ENCODE results near the gene TSPAN9.

Gene TSPAN9

DNA sequence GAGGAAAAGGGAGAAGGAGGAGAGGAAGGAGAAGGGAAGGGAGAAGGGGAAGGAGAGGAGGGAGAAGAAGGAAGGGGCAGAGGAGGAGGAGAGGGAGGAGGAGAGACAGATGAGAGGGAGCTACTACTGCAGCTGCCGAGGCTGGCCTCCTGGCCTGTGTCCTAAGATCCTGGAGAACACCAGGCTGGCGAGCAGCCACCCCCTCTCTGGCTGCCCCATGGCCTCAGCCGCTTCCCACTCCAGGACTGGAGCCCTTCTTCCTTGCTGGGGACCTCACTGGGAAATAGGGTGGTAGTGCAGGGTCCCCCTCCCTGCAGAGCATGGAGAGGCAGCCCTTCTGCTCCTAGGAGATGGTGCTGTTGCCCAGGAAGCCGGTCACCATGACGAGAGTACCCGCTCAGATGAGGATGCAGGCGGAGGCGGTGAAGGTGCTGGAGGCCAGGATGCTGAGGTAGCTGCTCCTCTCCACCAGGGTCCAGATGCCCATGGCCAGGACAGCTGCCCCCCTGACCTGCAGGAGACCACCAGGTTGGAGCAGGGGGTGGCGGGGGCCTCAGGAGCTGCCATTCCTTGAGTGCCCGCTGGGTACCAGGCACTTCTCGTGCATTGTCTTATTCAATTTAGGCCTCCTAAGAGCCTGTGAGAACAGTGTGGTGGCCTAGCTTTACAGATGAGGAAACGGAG lies 246.0 kb downstream of the TSPAN9 start:
- no peak for DNase-seq

DNA sequence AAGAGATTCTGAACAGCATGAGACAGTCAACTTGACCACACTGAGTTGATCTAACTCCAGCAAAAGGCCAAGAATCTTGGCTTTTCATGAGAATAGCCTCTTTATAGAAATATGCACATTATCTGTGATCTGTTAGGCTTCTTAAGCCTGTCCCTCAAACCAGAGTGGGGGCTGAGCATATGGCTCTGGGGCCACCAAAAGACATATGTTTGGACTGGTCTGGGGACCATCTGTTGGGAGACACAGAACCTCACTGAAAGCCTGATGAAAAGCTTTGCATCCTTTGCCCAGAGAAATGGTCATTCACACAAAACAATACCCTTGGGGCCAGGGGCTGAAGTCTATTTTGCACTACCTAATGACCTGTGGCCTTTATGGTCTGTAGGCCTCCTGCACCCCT lies 248.6 kb downstream of the TSPAN9 start:
- DNase-seq: no peak

GRCh38 chr12:3326156-3326849 lies 249.1 kb downstream of the TSPAN9 start:
- no peak for DNase-seq

DNA sequence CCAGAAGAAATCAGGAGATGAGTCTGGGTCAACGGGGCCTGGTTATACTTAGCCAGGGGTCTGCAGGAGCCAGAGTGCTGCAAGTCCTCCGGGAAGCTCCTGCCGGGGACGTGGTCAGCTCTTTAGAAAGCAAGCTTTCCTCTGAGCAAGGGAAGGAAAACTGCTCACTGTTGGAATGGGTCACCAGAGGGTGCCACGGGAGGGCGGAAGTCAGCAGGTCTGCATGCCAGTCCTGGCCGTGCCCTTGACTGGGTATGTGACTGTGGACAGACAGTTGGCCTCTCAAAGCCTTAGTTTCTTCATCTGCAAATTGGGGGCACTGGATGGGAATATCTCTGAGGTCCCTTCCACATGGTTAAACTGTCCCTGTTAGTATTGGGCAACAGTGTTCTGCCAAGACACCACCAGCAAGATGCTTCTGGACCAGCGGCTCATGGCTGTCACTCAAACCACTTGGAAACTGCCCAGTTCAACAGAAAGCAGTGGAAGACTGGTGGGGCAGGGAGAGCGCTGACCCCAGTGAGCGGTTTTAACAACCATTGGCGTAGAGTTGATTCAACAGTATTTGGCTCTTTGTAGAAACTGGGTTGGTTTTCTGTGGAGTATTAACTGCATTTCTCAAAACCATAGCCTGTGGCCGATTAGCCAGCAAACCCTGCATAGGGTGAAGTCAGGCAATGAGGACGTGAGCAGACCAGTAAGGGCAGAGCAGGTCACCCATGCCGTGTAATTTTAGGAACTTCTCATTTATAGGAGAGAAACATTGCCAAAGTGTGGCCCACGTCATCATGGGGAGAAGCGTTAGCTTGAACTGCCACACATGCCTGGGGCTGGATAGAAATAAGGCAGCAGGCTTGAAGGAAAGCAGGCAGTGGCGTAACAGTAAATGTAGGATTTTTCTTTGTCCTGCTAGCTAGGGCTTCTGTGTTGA lies 249.9 kb downstream of the TSPAN9 start:
- DNase-seq: no peak

- DNase-seq: no peak
These were observed 250.9 kb downstream of the TSPAN9 start for GRCh38 chr12:3328081-3328480.

- DNase-seq: no peak
These were observed 251.4 kb downstream of the TSPAN9 start for GRCh38 chr12:3328571-3328970.

- no peak for DNase-seq
These were observed 252.2 kb downstream of the TSPAN9 start for GRCh38 chr12:3329361-3329760.

DNA sequence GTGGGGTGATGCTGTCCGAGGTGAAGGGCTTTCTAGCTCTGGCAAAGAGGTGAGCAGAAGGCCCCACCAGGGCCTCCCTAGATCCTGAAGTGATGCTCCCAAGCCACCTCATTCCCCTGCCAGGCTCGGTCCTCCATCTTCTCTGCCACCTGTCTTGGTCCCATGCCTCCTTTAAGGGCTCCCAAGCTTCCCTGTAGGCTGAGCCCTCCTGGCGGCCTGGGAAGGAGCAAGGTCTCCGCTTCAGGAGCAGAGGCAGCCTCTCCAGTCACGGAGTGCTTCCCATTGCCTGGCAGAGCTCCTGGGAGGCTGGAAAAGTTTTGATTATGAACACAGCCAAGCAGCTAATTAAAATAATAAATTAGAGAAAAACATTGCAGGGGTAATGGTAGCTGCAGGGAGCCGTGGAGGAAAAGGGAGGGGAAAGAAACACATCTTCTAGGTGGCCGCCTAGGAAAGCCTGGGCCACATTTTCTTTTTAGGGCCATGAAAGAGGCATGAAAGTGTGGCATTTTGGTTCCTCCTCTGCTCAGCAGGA lies 253.9 kb downstream of the TSPAN9 start:
- DNase-seq: no peak

DNA sequence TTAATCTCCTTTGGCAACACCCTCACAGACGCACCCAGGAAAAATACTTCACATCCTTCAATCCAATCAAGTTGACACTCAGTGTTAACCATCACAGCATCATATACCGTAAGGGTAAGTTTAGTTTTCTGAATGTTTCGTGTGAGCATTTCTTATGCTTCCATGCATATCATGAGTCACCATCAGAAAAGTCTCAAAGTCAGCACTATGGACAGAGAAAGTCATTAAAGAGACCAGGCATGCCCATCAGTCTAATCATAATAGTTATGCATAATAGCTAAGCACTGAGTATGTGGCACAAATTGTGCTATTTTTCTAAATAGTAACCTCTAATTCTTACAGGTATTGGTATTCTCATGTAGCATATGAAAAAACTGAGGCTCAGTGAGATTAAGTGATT lies 255.0 kb downstream of the TSPAN9 start:
- DNase-seq: no peak

GRCh38 chr12:3333583-3333982 lies 256.4 kb downstream of the TSPAN9 start:
- DNase-seq: no peak

GRCh38 chr12:3333991-3334391 lies 256.8 kb downstream of the TSPAN9 start:
- DNase-seq: no peak

DNA sequence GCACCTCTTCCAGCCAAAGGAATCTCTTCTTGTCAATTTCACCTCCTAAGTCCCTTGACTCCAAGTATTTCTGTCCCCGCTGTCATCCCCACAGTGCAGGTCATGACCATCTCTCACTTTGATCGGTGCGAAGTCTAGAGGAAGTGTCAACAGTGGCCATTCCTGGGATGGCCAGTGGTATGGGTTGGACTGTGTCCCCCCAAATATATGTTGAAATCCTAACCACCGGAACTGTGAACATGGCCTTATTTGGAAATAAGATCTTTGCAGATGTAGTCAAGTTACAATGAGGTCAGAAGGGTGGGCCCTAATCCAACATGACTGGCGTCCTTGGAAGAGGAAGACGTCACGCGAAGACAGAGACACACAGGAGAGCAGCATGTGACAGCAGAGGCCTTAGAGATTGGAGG lies 257.9 kb downstream of the TSPAN9 start:
- no peak for DNase-seq
